ENCODE measurements around the gene ZNF300.

GRCh38 chr5:150862070-150862469 is 42.7 kb downstream of the ZNF300 start:
- TF ChIP-seq, protein P1, sequence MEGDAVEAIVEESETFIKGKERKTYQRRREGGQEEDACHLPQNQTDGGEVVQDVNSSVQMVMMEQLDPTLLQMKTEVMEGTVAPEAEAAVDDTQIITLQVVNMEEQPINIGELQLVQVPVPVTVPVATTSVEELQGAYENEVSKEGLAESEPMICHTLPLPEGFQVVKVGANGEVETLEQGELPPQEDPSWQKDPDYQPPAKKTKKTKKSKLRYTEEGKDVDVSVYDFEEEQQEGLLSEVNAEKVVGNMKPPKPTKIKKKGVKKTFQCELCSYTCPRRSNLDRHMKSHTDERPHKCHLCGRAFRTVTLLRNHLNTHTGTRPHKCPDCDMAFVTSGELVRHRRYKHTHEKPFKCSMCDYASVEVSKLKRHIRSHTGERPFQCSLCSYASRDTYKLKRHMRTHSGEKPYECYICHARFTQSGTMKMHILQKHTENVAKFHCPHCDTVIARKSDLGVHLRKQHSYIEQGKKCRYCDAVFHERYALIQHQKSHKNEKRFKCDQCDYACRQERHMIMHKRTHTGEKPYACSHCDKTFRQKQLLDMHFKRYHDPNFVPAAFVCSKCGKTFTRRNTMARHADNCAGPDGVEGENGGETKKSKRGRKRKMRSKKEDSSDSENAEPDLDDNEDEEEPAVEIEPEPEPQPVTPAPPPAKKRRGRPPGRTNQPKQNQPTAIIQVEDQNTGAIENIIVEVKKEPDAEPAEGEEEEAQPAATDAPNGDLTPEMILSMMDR (IDR thresholded peaks at IDR 0.05) = no peak
- TF ChIP-seq POLR2A (IDR thresholded peaks at IDR 0.05) = no peak

All from adrenal gland (tissue), 5 donors.